ENCODE data around the gene UGGT1.

- TF ChIP-seq CTCF (IDR thresholded peaks at IDR 0.05; ENCODE audit: borderline replicate concordance, extremely low read depth, low read length, poor library complexity, severe bottlenecking) (no peak), EZH2 (IDR thresholded peaks at IDR 0.05; ENCODE audit: borderline replicate concordance, low read depth, low read length, severe bottlenecking) (no peak)
Measured at GRCh38 chr2:128170776-128171175, 79.8 kb downstream of the UGGT1 start.
